DND-41 (cell line): ENCODE measurements around the gene CARMIL3.

ENCODE experiments used
- ATAC-seq: fragments of 200-7000 bp; cut with Tn5 transposase; 3 replicates; pipeline ENCODE4 v1.9.1; 2021; ENCODE audit warnings: low read depth; ENCODE audit not compliant: insufficient read depth
- DNase-seq: peaks from one replicate; pipeline ENCODE4 v3.0.0-alpha.2; 2020
- H2AFZ ChIP-seq: 2 replicates; pipeline ENCODE4 v1.6.0; 2012; ENCODE audit warnings: low read depth, low read length
- H3K27ac ChIP-seq: 2 replicates; pipeline ENCODE4 v1.5.1; 2012; ENCODE audit warnings: low read length, inconsistent platforms
- H3K27me3 ChIP-seq: fragments of 200-600 bp; sonication (generic); 2 replicates; pipeline ENCODE4 v1.6.0; 2012; ENCODE audit warnings: low read length, mild to moderate bottlenecking, inconsistent platforms; ENCODE audit not compliant: insufficient read depth, poor library complexity
- H3K36me3 ChIP-seq: 2 replicates; pipeline ENCODE4 v1.5.1; 2012; ENCODE audit warnings: low read length, inconsistent platforms; ENCODE audit not compliant: insufficient read depth
- H3K4me1 ChIP-seq: 2 replicates; pipeline ENCODE4 v1.5.1; 2012; ENCODE audit warnings: mild to moderate bottlenecking, low read length; ENCODE audit not compliant: insufficient read depth
- H3K4me2 ChIP-seq: 2 replicates; pipeline ENCODE4 v1.6.0; 2012; ENCODE audit warnings: mild to moderate bottlenecking, moderate library complexity, low read length, inconsistent platforms; ENCODE audit not compliant: insufficient read depth
- H3K4me3 ChIP-seq, 2 experiments: fragments of 200-600 bp in 1 of 2; shearing (Covaris generic) in 1 of 2; 2 replicates each; pipeline ENCODE4 v1.5.1; 2012 to 2016; ENCODE audit warnings: inconsistent platforms in 2 of 2, low read length in 2 of 2, mild to moderate bottlenecking in 2 of 2, low read depth in 1 of 2, moderate library complexity in 1 of 2
- H3K79me2 ChIP-seq: 2 replicates; pipeline ENCODE4 v1.6.0; 2012; ENCODE audit warnings: low read length, inconsistent platforms; ENCODE audit not compliant: insufficient read depth
- H3K9ac ChIP-seq: 2 replicates; pipeline ENCODE4 v1.6.0; 2012; ENCODE audit warnings: low read depth, mild to moderate bottlenecking, inconsistent platforms, low read length, moderate library complexity
- H3K9me3 ChIP-seq: 2 replicates; pipeline ENCODE4 v1.5.1; 2012; ENCODE audit warnings: low read length, moderate library complexity, mild to moderate bottlenecking, inconsistent platforms; ENCODE audit not compliant: insufficient read depth, severe bottlenecking
- H4K20me1 ChIP-seq: 2 replicates; pipeline ENCODE4 v1.6.0; 2012; ENCODE audit warnings: low read length; ENCODE audit not compliant: insufficient read depth
- EZH2 ChIP-seq: IDR thresholded peaks from 3 replicates; pipeline ENCODE4 v1.6.1; 2012; ENCODE audit warnings: borderline replicate concordance, low read depth, mild to moderate bottlenecking, moderate library complexity, low read length, inconsistent platforms; ENCODE audit not compliant: severe bottlenecking
- TF ChIP-seq, protein P1 (sequence below): IDR thresholded peaks from 2 replicates; pipeline ENCODE4 v1.5.1; 2012; ENCODE audit warnings: borderline replicate concordance, low read length, moderate library complexity, mild to moderate bottlenecking; ENCODE audit not compliant: poor library complexity, severe bottlenecking; ENCODE audit errors: extremely low read depth

Gene CARMIL3

DNA sequence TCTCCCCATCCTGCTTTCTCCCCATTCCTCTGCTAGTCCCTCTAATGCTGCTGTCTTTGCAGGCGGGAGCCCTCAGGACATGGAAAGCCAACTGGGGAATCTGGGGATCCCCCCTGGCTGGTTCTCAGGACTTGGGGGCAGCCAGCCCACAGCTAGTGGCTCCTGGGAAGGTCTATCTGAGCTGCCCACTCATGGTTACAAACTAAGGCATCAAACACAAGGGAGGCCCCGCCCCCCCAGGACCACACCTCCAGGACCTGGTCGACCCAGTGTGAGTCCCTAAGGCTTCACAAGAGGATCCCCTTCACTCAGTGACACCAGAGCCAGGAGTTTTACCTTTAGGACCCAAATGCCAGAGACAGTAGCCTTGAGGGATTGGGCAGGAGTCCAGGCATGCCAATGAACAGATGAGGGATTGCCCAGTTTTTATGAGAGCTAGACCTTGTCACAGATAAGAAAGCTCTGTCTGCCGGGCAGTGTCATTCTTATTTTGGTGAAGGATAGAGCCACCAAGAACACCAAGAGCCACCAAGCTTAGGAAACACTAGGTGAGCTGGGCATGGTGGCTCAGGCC lies 11.5 kb downstream of the CARMIL3 start:
- Histone ChIP-seq H3K36me3 (no peaks in the 10 kb centered on the region), H3K4me2 (no peak overlapping the region), H3K9me3 (no peaks in the 10 kb centered on the region), H3K9ac (no peak overlapping the region), H2AFZ (no peak overlapping the region), H4K20me1 (no peaks in the 10 kb centered on the region), H3K27ac (no peak overlapping the region), H3K79me2 (no peaks in the 10 kb centered on the region), H3K4me3 (no peak overlapping the region), H3K27me3 (no peaks in the 10 kb centered on the region), H3K4me1 (no peaks in the 10 kb centered on the region)
- ATAC-seq: no peak
- TF ChIP-seq, protein P1, sequence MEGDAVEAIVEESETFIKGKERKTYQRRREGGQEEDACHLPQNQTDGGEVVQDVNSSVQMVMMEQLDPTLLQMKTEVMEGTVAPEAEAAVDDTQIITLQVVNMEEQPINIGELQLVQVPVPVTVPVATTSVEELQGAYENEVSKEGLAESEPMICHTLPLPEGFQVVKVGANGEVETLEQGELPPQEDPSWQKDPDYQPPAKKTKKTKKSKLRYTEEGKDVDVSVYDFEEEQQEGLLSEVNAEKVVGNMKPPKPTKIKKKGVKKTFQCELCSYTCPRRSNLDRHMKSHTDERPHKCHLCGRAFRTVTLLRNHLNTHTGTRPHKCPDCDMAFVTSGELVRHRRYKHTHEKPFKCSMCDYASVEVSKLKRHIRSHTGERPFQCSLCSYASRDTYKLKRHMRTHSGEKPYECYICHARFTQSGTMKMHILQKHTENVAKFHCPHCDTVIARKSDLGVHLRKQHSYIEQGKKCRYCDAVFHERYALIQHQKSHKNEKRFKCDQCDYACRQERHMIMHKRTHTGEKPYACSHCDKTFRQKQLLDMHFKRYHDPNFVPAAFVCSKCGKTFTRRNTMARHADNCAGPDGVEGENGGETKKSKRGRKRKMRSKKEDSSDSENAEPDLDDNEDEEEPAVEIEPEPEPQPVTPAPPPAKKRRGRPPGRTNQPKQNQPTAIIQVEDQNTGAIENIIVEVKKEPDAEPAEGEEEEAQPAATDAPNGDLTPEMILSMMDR: no peak
- TF ChIP-seq EZH2: no peak
- no peak for DNase-seq

DNA sequence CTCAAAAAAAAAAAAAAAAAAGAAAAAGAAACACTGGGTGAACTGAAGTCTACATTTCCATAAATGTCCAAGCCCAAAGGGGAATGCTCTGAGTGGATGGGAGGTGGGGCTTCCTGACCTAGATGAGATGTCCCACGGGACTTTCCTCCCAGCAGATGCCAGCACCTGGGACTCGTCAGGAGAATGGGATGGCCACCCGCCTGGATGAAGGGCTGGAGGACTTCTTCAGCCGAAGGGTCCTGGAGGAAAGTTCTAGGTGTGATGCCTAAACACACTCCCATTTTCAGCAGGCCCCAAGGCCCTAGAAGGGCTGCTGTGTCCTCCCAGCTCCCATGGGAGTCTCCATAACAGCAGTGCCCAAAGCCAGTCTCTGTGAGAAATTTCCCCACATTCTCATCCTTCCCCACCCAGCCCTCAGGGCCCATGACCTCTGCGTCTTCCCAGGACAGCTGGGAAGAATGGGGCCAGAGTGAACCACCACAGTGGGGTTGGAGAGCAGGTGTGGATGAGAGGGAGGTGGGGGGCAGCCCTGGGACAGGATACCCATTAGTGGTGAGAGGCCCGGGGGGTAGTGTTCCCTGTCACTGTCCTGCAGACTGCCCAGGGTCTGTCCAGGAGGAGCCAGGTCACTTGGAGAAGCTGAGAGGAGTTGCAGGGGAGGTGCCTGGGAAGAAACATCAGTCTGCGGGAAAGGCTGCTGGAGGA lies 12.4 kb downstream of the CARMIL3 start:
- H3K9me3 ChIP-seq: no peaks in the 10 kb centered on the region
- no peak overlapping the region for H3K4me2 ChIP-seq
- H3K36me3 ChIP-seq: no peaks in the 10 kb centered on the region
- H3K27me3 ChIP-seq: no peaks in the 10 kb centered on the region
- H3K4me3 ChIP-seq: no peak overlapping the region
- no peak for DNase-seq
- TF ChIP-seq, protein P1: no peak
- TF ChIP-seq EZH2: no peak
- no peak overlapping the region for H2AFZ ChIP-seq
- no peak overlapping the region for H3K9ac ChIP-seq
- H3K79me2 ChIP-seq: no peaks in the 10 kb centered on the region
- no peaks in the 10 kb centered on the region for H3K4me1 ChIP-seq
- H3K27ac ChIP-seq: no peak overlapping the region
- H4K20me1 ChIP-seq: no peaks in the 10 kb centered on the region
- ATAC-seq: 0 out of 3 replicates have a peak, but pooled peaks have one; percentile 4

DNA sequence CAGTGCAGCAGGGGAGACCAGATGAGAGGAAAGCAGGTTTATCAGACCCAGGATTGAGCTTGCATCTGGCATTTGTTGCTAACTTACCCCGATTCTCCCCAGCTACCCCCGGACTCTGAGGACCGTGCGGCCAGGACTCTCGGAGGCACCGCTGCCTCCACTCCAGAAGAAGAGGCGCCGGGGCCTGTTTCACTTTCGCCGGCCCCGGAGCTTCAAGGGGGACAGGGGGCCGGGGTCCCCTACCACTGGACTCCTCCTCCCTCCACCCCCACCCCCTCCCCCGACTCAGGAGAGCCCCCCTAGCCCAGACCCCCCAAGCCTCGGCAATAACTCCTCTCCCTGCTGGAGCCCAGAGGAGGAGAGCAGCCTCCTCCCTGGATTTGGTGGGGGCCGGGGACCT lies 13.0 kb downstream of the CARMIL3 start:
- DNase-seq: no peak
- Histone ChIP-seq H3K4me3 (no peak overlapping the region), H2AFZ (no peak overlapping the region), H4K20me1 (no peaks in the 10 kb centered on the region), H3K9me3 (no peaks in the 10 kb centered on the region), H3K4me2 (no peak overlapping the region), H3K27ac (no peak overlapping the region), H3K4me1 (no peaks in the 10 kb centered on the region), H3K79me2 (no peaks in the 10 kb centered on the region), H3K9ac (no peak overlapping the region), H3K27me3 (no peaks in the 10 kb centered on the region), H3K36me3 (no peaks in the 10 kb centered on the region)
- ATAC-seq: no peak
- TF ChIP-seq EZH2: no peak
- TF ChIP-seq, protein P1: no peak
